Central memory CD8-positive, alpha-beta T cell (primary cell): ENCODE measurements around the gene KIR3DL2.
"Not testable (repeated sequence)": the region's sequence is repeated elsewhere in the genome, so short reads cannot be mapped to it uniquely, and the experiment has no call there.

Experiments
- ATAC-seq: fragments of 150-1000 bp; cut with Tn5 transposase; replicated peaks from 2 replicates; pipeline ENCODE4 v1.10.0; 2022; ENCODE audit warnings: mild to moderate bottlenecking, moderate FRiP score, moderate number of reproducible peaks; ENCODE audit not compliant: poor library complexity, severe bottlenecking; ENCODE audit errors: extremely low read depth
- DNase-seq, 2 donors: peaks; one replicate each; pipeline ENCODE4 v3.0.0; 2021; ENCODE audit warnings: low spot score in 2 of 2
- H3K27ac Mint-ChIP-seq: one replicate; pipeline ENCODE4 v1.8.0; 2022; ENCODE audit warnings: low read depth, mild to moderate bottlenecking, moderate library complexity, mixed read lengths
- H3K27me3 Mint-ChIP-seq: one replicate; pipeline ENCODE4 v1.8.0; 2022; ENCODE audit warnings: mixed read lengths
- H3K36me3 Mint-ChIP-seq: one replicate; pipeline ENCODE4 v1.8.0; 2022; ENCODE audit warnings: mild to moderate bottlenecking, moderate library complexity, mixed read lengths; ENCODE audit not compliant: insufficient read depth
- H3K4me1 Mint-ChIP-seq: one replicate; pipeline ENCODE4 v1.8.0; 2022; ENCODE audit warnings: mixed read lengths
- H3K4me3 Mint-ChIP-seq: one replicate; pipeline ENCODE4 v1.8.0; 2022; ENCODE audit warnings: mild to moderate bottlenecking, moderate library complexity, mixed read lengths
- H3K9me3 Mint-ChIP-seq: one replicate; pipeline ENCODE4 v1.8.0; 2022; ENCODE audit warnings: mixed read lengths

Gene KIR3DL2

DNA sequence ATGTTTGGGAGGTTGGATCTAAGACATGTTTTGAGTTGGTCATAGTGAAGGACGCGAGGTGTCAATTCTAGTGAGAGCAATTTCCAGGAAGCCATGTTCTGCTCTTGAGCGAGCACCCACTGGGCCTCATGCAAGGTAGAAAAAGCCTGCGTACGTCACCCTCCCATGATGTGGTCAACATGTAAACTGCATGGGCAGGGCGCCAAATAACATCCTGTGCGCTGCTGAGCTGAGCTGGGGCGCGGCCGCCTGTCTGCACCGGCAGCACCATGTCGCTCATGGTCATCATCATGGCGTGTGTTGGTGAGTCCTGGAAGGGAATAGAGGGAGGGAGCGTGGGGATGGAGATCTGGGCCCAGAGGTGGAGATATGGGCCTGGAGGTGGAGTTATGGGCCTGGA is 17.7 kb upstream of the KIR3DL2 start, which contains the start of gene KIR2DS4:
KIR2DS4 (plus strand) TSS at position 181 of the 400 bp plus-strand sequence.
- DNase-seq, H3K9me3 Mint-ChIP-seq, ATAC-seq, H3K36me3 Mint-ChIP-seq, H3K4me1 Mint-ChIP-seq: not testable (repeated sequence)
- peak within 1 kb of the TSS; percentile 40 for H3K4me3 Mint-ChIP-seq
- H3K27me3 Mint-ChIP-seq: peaks cover 31% of the 10 kb centered on the region
- peak within 1 kb of the TSS; percentile 53 for H3K27ac Mint-ChIP-seq

DNA sequence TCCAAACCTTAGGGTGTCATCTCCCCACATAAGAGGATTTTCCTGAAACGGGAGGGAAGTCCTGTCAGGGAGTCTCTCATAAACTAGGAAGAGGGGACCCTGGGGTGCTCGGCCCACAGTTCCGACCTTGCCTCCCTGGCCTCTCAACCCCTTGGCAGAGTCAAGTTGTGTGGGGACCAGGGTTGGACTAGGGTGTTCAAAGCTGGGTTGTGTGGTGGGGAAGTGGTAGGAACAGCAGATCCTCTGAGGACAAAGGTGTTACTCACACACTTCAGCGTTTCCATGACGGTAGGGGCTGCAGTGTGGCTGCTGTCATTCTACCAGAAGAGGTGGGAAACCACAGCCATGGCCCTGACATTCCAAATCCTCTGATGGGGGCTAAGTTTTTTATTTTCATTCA is 15.1 kb upstream of the KIR3DL2 start:
- not testable (repeated sequence) for H3K27ac Mint-ChIP-seq, H3K4me1 Mint-ChIP-seq, H3K4me3 Mint-ChIP-seq, DNase-seq, H3K9me3 Mint-ChIP-seq, H3K27me3 Mint-ChIP-seq, H3K36me3 Mint-ChIP-seq
- peak; percentile 19 for ATAC-seq

DNA sequence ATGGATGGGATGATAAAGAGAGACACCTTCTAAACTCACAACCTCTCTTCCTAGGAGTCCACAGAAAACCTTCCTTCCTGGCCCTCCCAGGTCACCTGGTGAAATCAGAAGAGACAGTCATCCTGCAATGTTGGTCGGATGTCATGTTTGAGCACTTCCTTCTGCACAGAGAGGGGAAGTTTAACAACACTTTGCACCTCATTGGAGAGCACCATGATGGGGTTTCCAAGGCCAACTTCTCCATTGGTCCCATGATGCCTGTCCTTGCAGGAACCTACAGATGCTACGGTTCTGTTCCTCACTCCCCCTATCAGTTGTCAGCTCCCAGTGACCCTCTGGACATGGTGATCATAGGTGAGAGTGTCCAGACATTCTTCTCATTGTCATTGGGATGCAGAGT is 12.7 kb upstream of the KIR3DL2 start:
- not testable (repeated sequence) for DNase-seq, H3K4me1 Mint-ChIP-seq, H3K27me3 Mint-ChIP-seq, H3K36me3 Mint-ChIP-seq, H3K9me3 Mint-ChIP-seq, ATAC-seq, H3K27ac Mint-ChIP-seq, H3K4me3 Mint-ChIP-seq

DNA sequence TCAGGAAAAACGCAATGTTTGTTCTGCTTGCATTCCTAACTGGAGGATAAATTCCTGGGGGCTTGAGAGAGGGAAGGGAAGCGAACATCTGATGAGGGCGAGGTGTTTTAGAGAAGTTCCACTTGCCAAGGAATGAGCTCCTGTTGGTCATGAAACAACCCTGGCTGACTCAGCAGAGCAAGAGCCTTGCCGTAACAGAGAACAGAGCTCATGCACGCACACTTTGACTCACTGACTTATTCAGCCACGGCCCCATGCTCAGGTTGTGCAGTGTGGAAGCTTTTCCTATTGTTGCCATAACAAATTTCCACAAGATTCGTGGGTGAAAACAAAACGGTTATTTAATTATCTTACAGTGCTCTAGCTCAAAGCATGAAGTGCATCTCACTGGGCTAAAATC is 7.1 kb upstream of the KIR3DL2 start:
- H3K27ac Mint-ChIP-seq, ATAC-seq, H3K4me3 Mint-ChIP-seq, H3K9me3 Mint-ChIP-seq, H3K36me3 Mint-ChIP-seq, H3K4me1 Mint-ChIP-seq, DNase-seq: not testable (repeated sequence)
- H3K27me3 Mint-ChIP-seq: peaks cover 27% of the 10 kb centered on the region

DNA sequence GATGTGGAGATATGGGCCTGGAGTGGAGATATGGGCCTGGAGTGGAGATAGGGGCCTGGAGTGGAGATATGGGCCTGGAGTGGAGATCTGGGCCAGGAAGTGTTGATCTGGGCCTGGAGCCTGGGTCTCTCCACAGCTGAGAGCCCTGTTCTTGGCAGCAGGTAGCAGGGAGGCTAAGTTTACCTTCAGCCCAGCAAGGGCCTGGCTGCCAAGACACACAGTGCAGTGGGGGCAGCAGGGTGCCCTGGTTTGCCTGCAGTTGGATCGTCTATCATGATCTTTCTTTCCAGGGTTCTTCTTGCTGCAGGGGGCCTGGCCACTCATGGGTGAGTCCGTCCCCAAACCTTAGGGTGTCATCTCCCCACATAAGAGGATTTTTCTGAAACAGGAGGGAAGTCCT is 687 bp downstream of the KIR3DL2 start:
- no peak for ATAC-seq
- Mint-ChIP-seq H3K4me1 (no peaks in the 10 kb centered on the region), H3K27ac (peak overlapping the region; percentile 81), H3K4me3 (peak overlapping the region; percentile 67), H3K36me3 (no peaks in the 10 kb centered on the region), H3K9me3 (no peaks in the 10 kb centered on the region), H3K27me3 (peaks cover 30% of the 10 kb centered on the region)
- DNase-seq: no peak

DNA sequence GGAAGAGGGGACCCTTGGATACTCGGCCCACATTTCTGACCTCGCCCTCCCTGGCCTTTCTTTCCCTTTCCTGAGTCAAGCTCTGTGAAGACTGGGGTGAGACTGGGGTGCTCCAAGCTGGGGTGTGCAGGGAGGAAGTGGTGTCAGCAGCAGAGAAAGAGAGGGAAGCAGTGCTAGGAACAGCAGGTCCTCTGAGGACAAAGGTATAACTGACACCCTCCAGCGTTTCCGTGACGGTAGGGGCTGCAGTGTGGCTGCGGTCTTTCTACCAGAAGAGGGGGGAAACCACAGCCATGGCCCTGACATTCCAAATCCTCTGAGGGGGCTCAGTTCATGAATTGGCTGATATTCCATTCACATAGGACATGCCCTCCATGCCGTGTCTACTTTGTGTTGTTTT is 1.1 kb downstream of the KIR3DL2 start:
- peaks cover 29% of the 10 kb centered on the region for H3K27me3 Mint-ChIP-seq
- H3K36me3 Mint-ChIP-seq: no peaks in the 10 kb centered on the region
- no peaks in the 10 kb centered on the region for H3K4me1 Mint-ChIP-seq
- DNase-seq (no peak), ATAC-seq (no peak)
- H3K9me3 Mint-ChIP-seq: no peaks in the 10 kb centered on the region
- H3K4me3 Mint-ChIP-seq: no peak overlapping the region
- H3K27ac Mint-ChIP-seq: no peak overlapping the region

DNA sequence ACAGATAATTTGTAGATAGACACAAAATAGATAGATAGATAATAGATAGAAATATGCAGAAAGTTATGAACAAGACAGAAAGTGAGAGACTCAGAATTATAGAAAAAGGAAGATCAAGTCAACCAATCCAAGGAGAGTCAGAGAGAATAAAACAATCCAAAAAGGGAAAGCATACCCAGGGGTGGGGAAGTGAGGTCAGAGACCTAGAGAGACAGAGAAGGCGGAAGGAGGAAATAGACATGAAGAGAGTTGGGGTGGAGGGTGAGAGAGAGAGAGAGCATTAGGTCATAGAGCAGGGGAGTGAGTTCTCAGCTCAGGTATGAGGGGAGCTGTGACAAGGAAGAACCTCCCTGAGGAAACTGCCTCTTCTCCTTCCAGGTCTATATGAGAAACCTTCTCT is 5.0 kb downstream of the KIR3DL2 start:
- not testable (repeated sequence) for ATAC-seq, H3K27ac Mint-ChIP-seq, H3K36me3 Mint-ChIP-seq, H3K4me1 Mint-ChIP-seq, H3K4me3 Mint-ChIP-seq, DNase-seq, H3K9me3 Mint-ChIP-seq
- H3K27me3 Mint-ChIP-seq: peaks cover 38% of the 10 kb centered on the region

DNA sequence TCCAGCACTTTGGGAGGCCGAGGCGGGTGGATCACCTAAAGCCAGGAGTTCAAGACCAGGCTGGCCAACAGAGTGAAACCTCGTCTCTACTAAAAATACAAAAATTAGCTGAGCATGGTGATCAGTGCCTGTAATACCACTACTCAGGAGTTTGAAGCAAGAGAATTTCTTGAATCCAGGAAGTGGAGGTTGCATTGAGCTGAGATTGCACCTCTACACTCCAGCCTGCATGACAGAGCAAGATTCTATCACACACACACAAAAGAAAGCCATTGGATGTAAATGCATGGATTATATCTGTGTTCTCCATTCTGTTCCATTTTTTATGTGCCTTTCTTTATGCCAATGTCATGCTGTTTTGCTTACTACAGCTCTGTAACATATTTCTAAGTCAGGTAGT is 8.2 kb downstream of the KIR3DL2 start:
- not testable (repeated sequence) for ATAC-seq, DNase-seq, H3K4me1 Mint-ChIP-seq, H3K9me3 Mint-ChIP-seq, H3K36me3 Mint-ChIP-seq, H3K4me3 Mint-ChIP-seq, H3K27ac Mint-ChIP-seq
- H3K27me3 Mint-ChIP-seq: peaks cover 39% of the 10 kb centered on the region

DNA sequence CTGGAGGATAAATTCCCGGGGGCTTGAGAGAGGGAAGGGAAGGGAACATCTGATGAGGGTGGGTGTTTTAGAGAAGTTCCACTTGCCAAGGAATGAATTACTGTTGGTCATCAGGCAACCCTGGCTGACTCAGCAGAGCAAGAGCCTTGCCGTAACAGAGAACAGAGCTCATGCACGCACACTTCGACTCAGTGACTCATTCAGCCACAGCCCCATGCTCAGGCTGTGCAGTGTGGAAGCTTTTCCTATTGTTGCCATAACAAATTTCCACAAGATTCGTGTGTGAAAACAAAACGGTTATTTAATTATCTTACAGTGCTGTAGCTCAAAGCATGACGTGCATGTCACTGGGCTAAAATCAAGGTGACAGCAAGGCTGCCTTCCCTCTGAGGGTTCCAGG is 9.2 kb downstream of the KIR3DL2 start:
- H3K27ac Mint-ChIP-seq, DNase-seq, H3K4me1 Mint-ChIP-seq, H3K4me3 Mint-ChIP-seq, H3K9me3 Mint-ChIP-seq, H3K36me3 Mint-ChIP-seq, ATAC-seq: not testable (repeated sequence)
- H3K27me3 Mint-ChIP-seq: peaks cover 32% of the 10 kb centered on the region

DNA sequence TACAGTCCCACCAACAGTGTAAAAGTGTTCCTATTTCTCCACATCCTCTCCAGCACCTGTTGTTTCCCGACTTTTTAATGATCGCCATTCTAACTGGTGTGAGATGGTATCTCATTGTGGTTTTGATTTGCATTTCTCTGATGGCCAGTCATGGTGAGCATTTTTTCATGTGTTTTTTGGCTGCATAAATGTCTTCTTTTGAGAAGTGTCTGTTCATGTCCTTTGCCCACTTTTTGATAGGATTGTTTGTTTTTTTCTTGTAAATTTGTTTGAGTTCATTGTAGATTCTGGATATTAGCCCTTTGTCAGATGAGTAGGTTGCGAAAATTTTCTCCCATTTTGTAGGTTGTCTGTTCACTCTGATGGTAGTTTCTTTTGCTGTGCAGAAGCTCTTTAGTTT is 13.2 kb downstream of the KIR3DL2 start:
- H3K4me3 Mint-ChIP-seq, H3K9me3 Mint-ChIP-seq, DNase-seq, H3K4me1 Mint-ChIP-seq, ATAC-seq, H3K27ac Mint-ChIP-seq, H3K36me3 Mint-ChIP-seq: not testable (repeated sequence)
- H3K27me3 Mint-ChIP-seq: peaks cover 48% of the 10 kb centered on the region

DNA sequence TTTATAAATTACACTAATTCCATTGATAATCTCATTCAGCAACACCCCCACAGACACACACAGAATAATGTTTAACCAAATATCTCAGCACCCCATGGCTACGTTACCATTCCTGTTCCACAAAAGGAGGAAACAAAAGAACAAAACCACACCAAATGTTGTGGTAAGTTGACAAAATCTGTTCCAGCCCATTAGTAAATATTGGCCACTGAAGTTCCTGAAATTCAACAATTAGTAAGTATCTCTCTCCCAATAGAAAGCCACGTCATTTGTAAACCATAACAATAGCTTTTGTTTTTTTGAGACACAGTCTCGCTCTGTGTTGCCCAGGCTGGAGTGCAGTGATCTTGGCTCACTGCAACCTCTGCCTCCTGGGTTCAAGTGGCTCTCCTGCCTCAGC is 21.5 kb downstream of the KIR3DL2 start:
- Mint-ChIP-seq H3K27me3 (peaks cover 25% of the 10 kb centered on the region), H3K36me3 (no peaks in the 10 kb centered on the region), H3K4me1 (no peaks in the 10 kb centered on the region), H3K9me3 (no peaks in the 10 kb centered on the region), H3K4me3 (no peak overlapping the region), H3K27ac (no peak overlapping the region)
- ATAC-seq: no peak
- DNase-seq: no peak

DNA sequence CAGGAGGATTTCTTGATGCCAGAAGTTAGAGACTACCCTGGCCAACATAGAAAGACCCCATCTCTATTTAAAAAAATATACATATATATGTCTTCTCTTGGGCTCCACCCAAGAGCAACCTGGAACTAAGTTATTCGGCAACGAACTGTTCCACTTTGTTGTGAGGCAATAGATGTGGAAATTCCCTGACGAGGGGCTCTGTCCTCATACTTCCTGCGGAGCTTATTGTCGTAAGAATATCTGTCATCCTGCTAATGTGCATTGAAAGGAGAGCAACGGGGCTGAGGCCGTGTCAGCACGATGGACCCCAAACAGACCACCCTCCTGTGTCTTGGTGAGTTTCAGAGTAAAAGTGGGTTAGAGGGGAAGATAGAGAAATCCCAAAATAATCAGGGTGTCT is 23.7 kb downstream of the KIR3DL2 start, which contains the start of gene FCAR:
FCAR (plus strand) TSS at position 246 of the 400 bp plus-strand sequence; CDS start at position 301, 55 bp downstream.
- H3K9me3 Mint-ChIP-seq: no peaks in the 10 kb centered on the region
- no peaks in the 10 kb centered on the region for H3K36me3 Mint-ChIP-seq
- no peak for DNase-seq
- H3K27me3 Mint-ChIP-seq: peaks cover 18% of the 10 kb centered on the region
- H3K4me1 Mint-ChIP-seq: no peaks in the 10 kb centered on the region
- no peak within 1 kb of the TSS for H3K4me3 Mint-ChIP-seq
- ATAC-seq: no peak
- H3K27ac Mint-ChIP-seq: no peak within 1 kb of the TSS

DNA sequence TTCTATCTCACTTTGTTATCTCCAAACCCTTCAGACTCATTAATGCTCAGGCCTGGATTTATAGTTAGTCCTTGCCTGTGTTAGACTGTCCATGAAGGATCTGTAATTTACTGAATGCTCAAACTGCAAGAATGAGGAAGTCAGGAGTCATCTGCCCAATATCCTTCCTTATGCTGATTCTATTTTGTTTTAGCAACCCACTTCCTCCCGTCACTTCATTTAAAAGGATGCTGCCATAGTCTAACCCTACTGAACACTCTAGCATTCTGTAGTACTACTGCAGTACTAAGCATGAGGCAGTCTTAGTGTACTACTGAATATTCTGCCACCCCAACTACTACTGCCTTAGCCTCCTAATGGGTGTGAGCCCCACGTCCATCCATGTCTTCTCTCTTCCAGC is 25.3 kb downstream of the KIR3DL2 start:
- Mint-ChIP-seq H3K27ac (no peak overlapping the region), H3K36me3 (no peaks in the 10 kb centered on the region), H3K27me3 (peaks cover 27% of the 10 kb centered on the region), H3K9me3 (no peaks in the 10 kb centered on the region), H3K4me3 (no peak overlapping the region), H3K4me1 (no peaks in the 10 kb centered on the region)
- ATAC-seq: no peak
- no peak for DNase-seq

DNA sequence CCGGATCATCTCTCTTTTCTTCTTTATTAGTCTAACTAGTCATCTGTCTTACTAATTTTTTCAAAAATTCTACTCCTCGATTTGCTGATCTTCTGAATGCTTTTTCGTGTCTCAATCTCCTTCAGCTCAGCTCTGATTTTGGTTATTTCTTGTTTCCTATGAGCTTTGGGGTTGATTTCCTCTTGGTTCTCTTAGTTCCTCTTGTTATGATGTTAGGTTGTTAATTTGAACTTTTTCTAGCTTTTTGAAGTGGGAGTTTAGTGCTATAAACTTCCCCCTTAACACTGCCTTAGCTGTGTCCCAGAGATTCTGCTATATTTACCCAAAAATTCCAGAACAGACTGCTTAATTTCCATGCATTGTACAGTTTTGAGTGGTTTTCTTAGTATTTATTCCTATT is 27.2 kb downstream of the KIR3DL2 start:
- H3K36me3 Mint-ChIP-seq: no peaks in the 10 kb centered on the region
- H3K4me3 Mint-ChIP-seq: no peak overlapping the region
- ATAC-seq (no peak), DNase-seq (no peak)
- H3K27ac Mint-ChIP-seq: no peak overlapping the region
- H3K4me1 Mint-ChIP-seq: no peaks in the 10 kb centered on the region
- H3K9me3 Mint-ChIP-seq: no peaks in the 10 kb centered on the region
- H3K27me3 Mint-ChIP-seq: peaks cover 32% of the 10 kb centered on the region
